Astrocyte of the hippocampus (primary cell): ENCODE measurements around the gene SPATA6L.
A peak's percentile ranks its signal among the peaks of the same experiment; 100 is the strongest.
"Not testable (repeated sequence)": the region's sequence is repeated elsewhere in the genome, so short reads cannot be mapped to it uniquely, and the experiment has no call there.

Experiments used
- DNase-seq: peaks from one replicate; pipeline ENCODE4 v3.0.0; 2011; ENCODE audit warnings: low read depth, low spot score

SPATA6L gene

GRCh38 chr9:4639420-4639819, 26.9 kb downstream of the SPATA6L start:
- no peak for DNase-seq

DNA sequence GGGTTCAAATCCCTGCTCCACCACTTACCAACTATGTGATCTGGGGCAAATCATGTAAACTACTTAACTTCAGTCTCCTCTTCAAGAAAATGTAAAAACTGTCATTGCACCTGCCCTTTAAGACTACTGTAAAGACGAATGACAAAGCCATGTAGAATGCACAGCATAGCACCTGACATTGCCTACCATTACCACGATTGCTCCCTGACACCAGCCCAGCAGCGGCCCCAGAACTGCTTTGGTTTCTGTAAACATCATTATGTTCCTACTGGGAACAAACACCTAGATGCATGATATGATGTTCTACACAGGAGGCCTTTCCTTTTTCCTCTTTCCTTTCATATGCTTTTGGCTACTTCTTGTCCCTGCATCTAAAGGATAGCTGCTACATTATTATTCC, 27.3 kb downstream of the SPATA6L start:
- DNase-seq: no peak

DNA sequence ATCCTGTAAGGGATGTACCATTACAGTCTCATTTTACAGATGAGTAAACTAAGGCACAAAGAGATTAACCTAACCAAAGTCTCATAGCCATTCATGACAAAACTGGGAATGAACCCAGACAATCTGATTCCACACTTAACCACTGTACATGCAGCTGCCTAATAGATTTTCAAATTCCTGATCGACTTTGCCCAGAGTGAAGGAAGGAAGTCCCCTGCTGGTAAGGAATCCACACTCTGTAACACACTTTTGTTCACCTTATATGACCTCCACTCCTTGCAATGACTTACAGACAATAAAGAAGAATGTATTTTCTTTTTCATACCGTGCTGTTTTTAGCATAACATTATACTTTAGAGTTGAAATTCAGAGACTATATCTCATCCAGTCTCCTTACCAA, 35.4 kb downstream of the SPATA6L start:
- peak; percentile 30 for DNase-seq

DNA sequence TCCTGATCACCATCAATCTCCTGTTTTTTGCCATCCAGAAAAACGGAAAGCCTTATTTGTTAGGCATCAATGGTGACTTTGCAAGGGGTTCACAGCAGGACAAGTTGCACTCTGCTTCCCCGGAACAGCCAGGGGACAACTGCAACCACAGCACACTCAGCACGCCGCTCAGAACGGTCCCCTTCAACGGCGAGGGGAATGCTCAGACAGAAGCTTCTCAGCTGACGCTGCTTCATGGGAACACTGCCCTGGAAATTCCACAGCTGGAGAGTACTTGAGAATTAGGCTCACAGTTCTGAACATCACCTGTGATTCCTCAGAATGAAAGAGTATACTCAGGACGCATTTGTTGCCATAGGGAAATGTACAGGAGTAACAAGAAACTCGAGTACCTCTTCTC, 44.3 kb downstream of the SPATA6L start:
- DNase-seq: no peak

- peak; percentile 70 for DNase-seq
Measured at GRCh38 chr9:4620881-4621555, 45.3 kb downstream of the SPATA6L start.

GRCh38 chr9:4620057-4620765, 46.1 kb downstream of the SPATA6L start:
- no peak for DNase-seq

- DNase-seq: no peak
Measured at GRCh38 chr9:4618700-4619099, 47.6 kb downstream of the SPATA6L start.

DNA sequence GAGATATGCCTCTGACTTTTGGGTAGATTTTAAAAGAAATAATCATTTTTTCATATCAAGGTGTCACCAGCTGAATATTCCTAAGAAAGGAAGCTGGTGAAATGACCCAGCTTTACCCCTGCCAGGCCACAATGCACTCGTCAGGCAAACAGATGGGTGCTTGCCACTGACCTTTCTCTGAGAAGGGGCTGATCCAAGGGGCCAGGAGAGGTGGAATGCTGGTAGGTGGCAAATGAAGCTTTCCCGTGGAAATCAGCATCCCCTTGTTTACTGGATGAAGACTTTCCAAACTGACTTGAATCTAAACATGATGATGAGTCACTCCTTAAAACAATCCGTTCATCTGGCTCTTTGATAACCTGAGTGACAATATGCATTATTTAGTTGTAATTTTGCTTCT, 48.5 kb downstream of the SPATA6L start:
- DNase-seq: no peak

DNA sequence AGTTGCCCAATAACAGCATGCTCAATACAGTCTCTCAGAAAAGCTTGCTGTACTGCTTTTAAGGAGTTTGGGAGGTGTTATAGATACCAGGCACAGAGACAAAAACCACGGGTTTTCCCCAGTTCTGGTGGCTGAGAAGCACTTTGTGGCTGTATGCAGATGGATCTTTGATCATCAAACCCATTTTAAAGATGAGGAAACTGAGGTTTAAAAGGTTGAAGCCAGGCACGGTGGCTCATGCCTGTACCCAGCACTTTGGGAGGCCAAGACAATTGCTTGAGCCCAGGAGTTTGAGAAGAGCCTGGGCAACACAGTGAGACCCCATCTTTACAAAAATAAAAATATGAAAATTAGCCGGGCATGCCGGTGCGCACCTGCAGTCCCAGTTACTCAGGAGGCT, 50.5 kb downstream of the SPATA6L start:
- DNase-seq: no peak

- DNase-seq: peak; percentile 67
Measured at GRCh38 chr9:4615251-4615650, 51.0 kb downstream of the SPATA6L start.

- DNase-seq: no peak
Measured at GRCh38 chr9:4614627-4615026, 51.7 kb downstream of the SPATA6L start.

DNA sequence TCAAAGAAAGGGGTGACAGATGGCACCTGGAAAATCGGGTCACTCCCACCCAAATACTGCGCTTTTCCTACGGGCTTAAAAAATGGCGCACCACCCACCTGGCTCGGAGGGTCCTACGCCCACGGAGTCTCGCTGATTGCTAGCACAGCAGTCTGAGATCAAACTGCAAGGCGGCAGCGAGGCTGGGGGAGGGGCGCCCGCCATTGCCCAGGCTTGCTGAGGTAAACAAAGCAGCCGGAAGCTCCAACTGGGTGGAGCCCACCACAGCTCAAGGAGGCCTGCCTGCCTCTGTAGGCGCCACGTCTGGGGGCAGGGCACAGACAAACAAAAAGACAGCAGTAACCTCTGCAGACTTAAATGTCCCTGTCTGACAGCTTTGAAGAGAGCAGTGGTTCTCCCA, 60.2 kb downstream of the SPATA6L start:
- not testable (repeated sequence) for DNase-seq

- DNase-seq: peak; percentile 75
Measured at GRCh38 chr9:4604678-4605095, 61.6 kb downstream of the SPATA6L start.

GRCh38 chr9:4603830-4604229, 62.5 kb downstream of the SPATA6L start:
- DNase-seq: no peak

GRCh38 chr9:4600368-4600767, 65.9 kb downstream of the SPATA6L start:
- DNase-seq: no peak

DNA sequence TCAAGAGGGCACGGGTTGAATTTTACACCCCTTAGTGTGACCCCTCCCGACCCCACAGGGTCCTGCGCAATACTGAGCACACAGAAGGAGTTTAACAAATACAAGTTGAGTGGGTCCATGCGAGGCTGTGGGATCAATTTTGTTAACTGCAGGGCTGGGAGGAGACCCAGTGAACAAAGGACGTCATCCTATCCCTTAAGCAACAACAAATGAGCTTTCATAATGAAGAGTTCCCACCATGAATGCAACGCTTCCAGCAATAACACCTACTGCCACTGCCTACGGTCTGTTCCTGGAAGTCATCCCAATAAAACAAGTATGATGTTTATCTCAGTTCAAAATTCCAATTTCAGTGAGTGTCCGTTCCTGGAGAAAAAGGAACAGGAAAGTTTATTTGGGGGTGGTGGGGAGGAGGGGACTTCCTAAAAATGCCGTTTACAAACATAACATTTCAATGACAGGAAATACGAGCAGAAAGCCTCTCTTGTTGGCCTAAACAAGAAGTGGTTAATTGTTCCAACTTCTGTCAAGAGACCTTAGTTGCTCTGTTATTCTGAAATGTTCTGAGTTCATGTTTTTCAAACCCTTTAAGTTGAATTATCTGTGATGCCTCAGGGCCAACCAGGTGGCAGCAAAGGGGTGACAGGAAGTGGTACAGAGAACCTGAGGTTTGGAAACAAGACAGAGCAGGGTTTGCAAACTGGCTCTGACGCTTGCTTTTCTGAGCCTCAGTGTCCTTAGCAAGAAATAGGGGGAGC, 69.9 kb downstream of the SPATA6L start:
- DNase-seq: peak; percentile 60

GRCh38 chr9:4594994-4595393, 71.3 kb downstream of the SPATA6L start:
- DNase-seq: no peak

DNA sequence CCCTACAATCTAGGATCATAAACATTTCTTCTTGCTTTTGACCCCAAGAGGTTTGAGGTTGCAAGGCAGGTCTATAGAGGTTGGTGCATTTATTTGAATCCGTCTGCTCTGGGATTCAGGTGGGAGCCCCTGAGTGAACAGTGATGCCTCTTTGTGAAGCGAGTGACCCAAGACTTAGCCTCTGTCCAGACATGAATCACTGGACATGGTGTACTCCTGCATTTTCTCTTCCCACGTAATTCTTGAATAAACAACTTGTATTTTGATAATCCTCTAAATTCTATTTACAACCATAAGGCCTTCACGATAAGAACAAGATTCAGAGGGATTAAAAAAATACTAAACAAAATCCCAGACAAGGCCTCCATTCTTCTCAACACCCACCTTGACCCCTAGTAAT, 71.7 kb downstream of the SPATA6L start:
- no peak for DNase-seq

DNA sequence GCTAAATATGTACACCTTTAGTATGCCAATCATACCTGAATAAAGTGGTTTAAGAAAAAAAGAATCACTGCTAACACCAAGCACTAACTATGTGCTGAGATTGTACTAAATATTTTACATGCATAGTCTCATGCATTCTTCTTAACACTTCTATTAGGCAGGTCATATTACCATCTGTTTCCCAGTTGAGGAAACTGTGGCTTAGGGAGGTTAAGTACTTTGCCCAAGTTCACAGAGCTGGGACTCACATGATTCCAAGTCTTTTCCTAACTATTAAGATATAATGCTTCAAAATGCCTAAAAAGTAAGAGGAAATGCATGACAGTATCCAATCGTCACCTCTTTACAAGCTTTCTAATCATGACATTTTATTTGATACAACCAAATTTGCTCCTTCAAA, 73.4 kb downstream of the SPATA6L start:
- no peak for DNase-seq

DNA sequence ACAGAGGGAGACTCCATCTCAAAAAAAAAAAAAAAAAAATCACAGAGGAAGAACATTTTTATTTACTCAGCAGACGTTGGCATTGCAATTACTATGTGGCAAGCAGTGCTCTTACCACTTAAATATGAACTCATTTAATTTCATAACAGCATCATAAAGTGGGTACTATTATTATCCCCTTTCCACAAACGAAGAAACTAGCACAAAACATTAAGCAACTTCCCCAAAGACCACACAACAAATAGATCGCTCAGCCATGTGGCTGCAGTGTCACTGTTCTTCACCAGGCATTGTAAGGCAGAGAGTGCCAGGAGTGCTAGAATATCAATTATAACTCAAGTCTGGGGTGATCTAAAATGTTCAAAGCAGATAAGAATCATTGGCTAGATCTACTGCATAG, 74.0 kb downstream of the SPATA6L start:
- DNase-seq: no peak

DNA sequence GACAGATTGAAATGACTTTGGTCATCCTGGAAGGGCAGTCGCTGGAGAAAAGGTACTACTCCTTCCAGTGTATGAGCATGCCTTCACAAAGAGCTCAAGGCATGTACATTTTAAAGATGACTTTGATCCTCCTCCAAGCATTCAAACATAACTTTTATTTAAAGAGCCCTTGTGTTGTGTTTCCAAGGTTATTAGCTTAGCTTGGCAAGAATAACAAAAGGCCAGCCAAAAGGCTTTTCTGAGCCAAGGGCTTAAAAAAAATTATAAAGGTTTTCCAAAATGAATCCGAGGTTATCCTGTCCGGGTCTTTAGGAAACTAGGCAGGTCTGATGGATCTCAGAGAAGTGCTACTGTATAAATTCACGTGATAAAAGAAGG, 75.2 kb downstream of the SPATA6L start:
- DNase-seq: peak; percentile 49

GRCh38 chr9:4590430-4591122, 75.7 kb downstream of the SPATA6L start:
- DNase-seq: peak; percentile 26
